ENCODE measurements around the gene ATP9B. TPM values are rescaled to one million over a fixed set of nuclear protein-coding genes. Genes with fewer than 3 reads are reported as not detected.

The ATP9B gene
- polyA plus RNA-seq, 1 of the 3 experiments (the other 2 are of a cell fraction), result 11.2 TPM

DNA sequence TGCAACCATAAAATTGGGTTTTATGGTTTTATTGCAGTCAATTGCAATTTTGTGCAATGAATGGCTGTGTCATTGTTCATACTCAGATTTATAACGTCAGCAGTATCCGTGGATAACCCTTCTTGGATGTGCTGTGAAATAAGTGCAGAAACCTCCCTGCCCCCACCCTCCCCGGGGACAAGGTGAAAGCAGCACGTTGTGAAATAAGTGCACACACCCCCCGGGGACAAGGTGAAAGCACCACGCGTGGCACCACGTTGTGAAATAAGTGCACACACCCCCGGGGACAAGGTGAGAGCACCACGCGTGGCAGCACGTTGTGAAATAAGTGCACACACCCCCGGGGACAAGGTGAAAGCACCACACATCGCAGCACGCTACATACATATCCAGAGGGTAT lies 232.9 kb downstream of the ATP9B start:
- ChIA-PET POLR2A (no interaction called here), CTCF (no interaction called here)
- H4K20me1 ChIP-seq (ENCODE audit: insufficient read depth), result no peaks in the 10 kb centered on the region
- no peaks in the 10 kb centered on the region for H3K4me1 ChIP-seq (ENCODE audit: control insufficient read depth in 1 of 2, insufficient read depth in 2 of 2, low read depth in 1 of 2, low read length in 1 of 2)
- 92% methylated on average over 15 of the region's 15 CpGs for WGBS (ENCODE audit: low lambda C conversion rate)
- DNase-seq, result no peak
- H3K36me3 ChIP-seq (replicated peaks in 1 of 2; ENCODE audit: control insufficient read depth in 1 of 2, insufficient read depth in 2 of 2, low read length in 1 of 2), result peaks cover 0 to 18% of the 10 kb centered on the region in 2 experiments
- no peaks in the 10 kb centered on the region for H3K9me3 ChIP-seq
- no peak overlapping the region for H3K4me2 ChIP-seq
- no peak overlapping the region for H3K27ac ChIP-seq (ENCODE audit: low read depth in 2 of 2, low read length in 1 of 2)
- H3K9me2 ChIP-seq, result no peaks in the 10 kb centered on the region
- TF ChIP-seq MEF2A (IDR thresholded peaks at IDR 0.05; ENCODE audit: borderline replicate concordance, low read depth) (no peak), RXRA (IDR thresholded peaks at IDR 0.05; ENCODE audit: borderline replicate concordance, low read depth) (no peak), SMC3 (IDR thresholded peaks at IDR 0.05; ENCODE audit: low read depth, low read length) (no peak), RAD21 (IDR thresholded peaks at IDR 0.05; ENCODE audit: low read length) (no peak)
- H3K4me3 ChIP-seq (ENCODE audit: low read depth in 2 of 2, low read length in 1 of 2), result no peak overlapping the region
- H3K9ac ChIP-seq, result no peak overlapping the region
- H3K27me3 ChIP-seq (ENCODE audit: insufficient read depth), result no peaks in the 10 kb centered on the region
- H2AFZ ChIP-seq (ENCODE audit: low read depth), result no peak overlapping the region
- H3F3A ChIP-seq (replicated peaks; ENCODE audit: insufficient read depth), result no peaks in the 10 kb centered on the region
- no peaks in the 10 kb centered on the region for H3K79me2 ChIP-seq (ENCODE audit: insufficient read depth)

DNA sequence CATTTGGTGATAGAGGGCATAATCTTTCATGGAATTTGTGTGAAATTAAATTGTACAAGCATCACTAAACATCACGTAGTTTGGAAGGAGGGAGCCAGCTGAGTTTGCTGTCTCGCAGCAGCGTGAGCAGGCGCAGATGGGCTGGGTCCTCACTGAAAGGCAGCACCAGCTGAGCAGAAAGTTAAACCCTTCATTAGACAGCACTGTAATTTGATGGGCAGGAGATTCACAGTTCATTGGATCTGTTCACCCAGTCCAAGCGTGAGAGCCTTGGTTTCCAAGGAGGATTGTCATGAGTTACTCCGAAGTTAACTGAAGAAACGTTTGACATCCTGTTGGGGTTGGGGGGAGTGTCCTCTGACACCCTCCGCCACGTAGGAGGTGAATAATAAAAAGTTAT lies 236.7 kb downstream of the ATP9B start:
- WGBS (ENCODE audit: low lambda C conversion rate), result 82% methylated on average over 8 of the region's 9 CpGs
- no peaks in the 10 kb centered on the region for H3K9me3 ChIP-seq
- H4K20me1 ChIP-seq (ENCODE audit: insufficient read depth), result no peaks in the 10 kb centered on the region
- H2AFZ ChIP-seq (ENCODE audit: low read depth), result no peak overlapping the region
- H3K36me3 ChIP-seq (replicated peaks in 1 of 2; ENCODE audit: control insufficient read depth in 1 of 2, insufficient read depth in 2 of 2, low read length in 1 of 2), result peaks cover 4 to 18% of the 10 kb centered on the region in 2 experiments
- no peak overlapping the region for H3K4me3 ChIP-seq (ENCODE audit: low read depth in 2 of 2, low read length in 1 of 2)
- no peak overlapping the region for H3K4me2 ChIP-seq
- POLR2A ChIA-PET, result no interaction called here
- H3K9ac ChIP-seq, result no peak overlapping the region
- H3K27me3 ChIP-seq (ENCODE audit: insufficient read depth), result no peaks in the 10 kb centered on the region
- H3K27ac ChIP-seq (ENCODE audit: low read depth in 2 of 2, low read length in 1 of 2), result no peak overlapping the region
- no peaks in the 10 kb centered on the region for H3F3A ChIP-seq (replicated peaks; ENCODE audit: insufficient read depth)
- H3K9me2 ChIP-seq, result no peaks in the 10 kb centered on the region
- no peaks in the 10 kb centered on the region for H3K79me2 ChIP-seq (ENCODE audit: insufficient read depth)
- CTCF ChIA-PET, result no interaction called here
- TF ChIP-seq YY1 (IDR thresholded peaks at IDR 0.05; ENCODE audit: low read depth) (no peak), NFIC (IDR thresholded peaks at IDR 0.05; ENCODE audit: borderline replicate concordance) (no peak), EZH2phosphoT487 (IDR thresholded peaks at IDR 0.05; ENCODE audit: borderline replicate concordance, low read depth) (no peak), SIN3A (IDR thresholded peaks at IDR 0.05; ENCODE audit: borderline replicate concordance, low read depth, low read length) (no peak), GABPA (IDR thresholded peaks at IDR 0.05; ENCODE audit: low read depth) (no peak), MEF2A (IDR thresholded peaks at IDR 0.05; ENCODE audit: borderline replicate concordance, low read depth) (no peak), TCF12 (IDR thresholded peaks at IDR 0.05) (no peak), TEAD4 (IDR thresholded peaks at IDR 0.05; ENCODE audit: borderline replicate concordance, insufficient read depth) (no peak), SMC3 (IDR thresholded peaks at IDR 0.05; ENCODE audit: low read depth, low read length) (no peak), GATA2 (CRISPR knock-in tag; IDR thresholded peaks at IDR 0.05) (no peak), RFX5 (IDR thresholded peaks at IDR 0.05; ENCODE audit: low read length) (no peak), ELF1 (IDR thresholded peaks at IDR 0.05) (no peak)
- TF ChIP-seq, protein P1, sequence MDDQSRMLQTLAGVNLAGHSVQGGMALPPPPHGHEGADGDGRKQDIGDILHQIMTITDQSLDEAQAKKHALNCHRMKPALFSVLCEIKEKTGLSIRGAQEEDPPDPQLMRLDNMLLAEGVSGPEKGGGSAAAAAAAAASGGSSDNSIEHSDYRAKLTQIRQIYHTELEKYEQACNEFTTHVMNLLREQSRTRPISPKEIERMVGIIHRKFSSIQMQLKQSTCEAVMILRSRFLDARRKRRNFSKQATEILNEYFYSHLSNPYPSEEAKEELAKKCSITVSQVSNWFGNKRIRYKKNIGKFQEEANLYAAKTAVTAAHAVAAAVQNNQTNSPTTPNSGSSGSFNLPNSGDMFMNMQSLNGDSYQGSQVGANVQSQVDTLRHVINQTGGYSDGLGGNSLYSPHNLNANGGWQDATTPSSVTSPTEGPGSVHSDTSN (IDR thresholded peaks at IDR 0.05), result no peak
- TF ChIP-seq, protein P2, sequence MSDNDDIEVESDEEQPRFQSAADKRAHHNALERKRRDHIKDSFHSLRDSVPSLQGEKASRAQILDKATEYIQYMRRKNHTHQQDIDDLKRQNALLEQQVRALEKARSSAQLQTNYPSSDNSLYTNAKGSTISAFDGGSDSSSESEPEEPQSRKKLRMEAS (IDR thresholded peaks at IDR 0.05; ENCODE audit: low read depth), result no peak
- TF ChIP-seq, protein P3, sequence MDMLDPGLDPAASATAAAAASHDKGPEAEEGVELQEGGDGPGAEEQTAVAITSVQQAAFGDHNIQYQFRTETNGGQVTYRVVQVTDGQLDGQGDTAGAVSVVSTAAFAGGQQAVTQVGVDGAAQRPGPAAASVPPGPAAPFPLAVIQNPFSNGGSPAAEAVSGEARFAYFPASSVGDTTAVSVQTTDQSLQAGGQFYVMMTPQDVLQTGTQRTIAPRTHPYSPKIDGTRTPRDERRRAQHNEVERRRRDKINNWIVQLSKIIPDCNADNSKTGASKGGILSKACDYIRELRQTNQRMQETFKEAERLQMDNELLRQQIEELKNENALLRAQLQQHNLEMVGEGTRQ (IDR thresholded peaks at IDR 0.05; ENCODE audit: borderline replicate concordance, low read depth, low read length), result no peak
- TF ChIP-seq, protein P4, sequence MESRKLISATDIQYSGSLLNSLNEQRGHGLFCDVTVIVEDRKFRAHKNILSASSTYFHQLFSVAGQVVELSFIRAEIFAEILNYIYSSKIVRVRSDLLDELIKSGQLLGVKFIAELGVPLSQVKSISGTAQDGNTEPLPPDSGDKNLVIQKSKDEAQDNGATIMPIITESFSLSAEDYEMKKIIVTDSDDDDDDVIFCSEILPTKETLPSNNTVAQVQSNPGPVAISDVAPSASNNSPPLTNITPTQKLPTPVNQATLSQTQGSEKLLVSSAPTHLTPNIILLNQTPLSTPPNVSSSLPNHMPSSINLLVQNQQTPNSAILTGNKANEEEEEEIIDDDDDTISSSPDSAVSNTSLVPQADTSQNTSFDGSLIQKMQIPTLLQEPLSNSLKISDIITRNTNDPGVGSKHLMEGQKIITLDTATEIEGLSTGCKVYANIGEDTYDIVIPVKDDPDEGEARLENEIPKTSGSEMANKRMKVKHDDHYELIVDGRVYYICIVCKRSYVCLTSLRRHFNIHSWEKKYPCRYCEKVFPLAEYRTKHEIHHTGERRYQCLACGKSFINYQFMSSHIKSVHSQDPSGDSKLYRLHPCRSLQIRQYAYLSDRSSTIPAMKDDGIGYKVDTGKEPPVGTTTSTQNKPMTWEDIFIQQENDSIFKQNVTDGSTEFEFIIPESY (IDR thresholded peaks at IDR 0.05; ENCODE audit: borderline replicate concordance, low read depth), result no peak
- no peaks in the 10 kb centered on the region for H3K4me1 ChIP-seq (ENCODE audit: control insufficient read depth in 1 of 2, insufficient read depth in 2 of 2, low read depth in 1 of 2, low read length in 1 of 2)
- DNase-seq, result no peak
